ENCODE data around the gene OR5AU1.

The OR5AU1 gene

DNA sequence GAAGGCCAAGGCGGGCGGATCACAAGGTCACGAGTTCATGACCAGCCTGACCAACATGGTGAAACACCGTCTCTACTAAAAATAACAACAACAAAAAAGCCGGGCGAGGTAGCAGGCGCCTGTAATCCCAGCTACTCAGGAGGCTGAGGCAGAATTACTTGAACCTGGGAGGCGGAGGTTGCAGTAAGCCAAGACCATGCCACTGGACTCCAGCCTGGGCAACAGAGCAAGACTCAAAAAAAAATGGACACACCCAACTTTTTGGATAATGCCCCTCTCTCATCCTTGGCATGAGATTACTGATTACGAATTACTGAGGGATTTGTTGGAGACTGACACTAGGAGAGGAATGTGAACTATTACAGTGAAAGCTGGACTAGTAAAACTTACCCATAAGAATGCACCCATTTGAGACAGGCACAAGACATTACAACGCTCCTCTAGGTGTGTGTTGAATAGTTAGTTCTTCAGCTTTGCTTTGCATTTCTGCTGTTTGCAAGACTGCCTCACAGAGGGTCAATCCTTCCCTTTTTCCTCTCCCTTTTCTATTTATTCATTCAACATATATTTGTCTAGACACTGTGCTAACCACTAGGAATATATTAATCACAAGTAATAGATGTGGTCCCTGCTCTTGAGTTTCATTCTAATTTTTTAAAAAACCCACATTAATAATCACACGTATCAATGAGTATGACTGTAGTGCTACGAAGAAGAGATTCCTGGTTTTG, 46.0 kb upstream of the OR5AU1 start:
- TF ChIP-seq, protein P1, sequence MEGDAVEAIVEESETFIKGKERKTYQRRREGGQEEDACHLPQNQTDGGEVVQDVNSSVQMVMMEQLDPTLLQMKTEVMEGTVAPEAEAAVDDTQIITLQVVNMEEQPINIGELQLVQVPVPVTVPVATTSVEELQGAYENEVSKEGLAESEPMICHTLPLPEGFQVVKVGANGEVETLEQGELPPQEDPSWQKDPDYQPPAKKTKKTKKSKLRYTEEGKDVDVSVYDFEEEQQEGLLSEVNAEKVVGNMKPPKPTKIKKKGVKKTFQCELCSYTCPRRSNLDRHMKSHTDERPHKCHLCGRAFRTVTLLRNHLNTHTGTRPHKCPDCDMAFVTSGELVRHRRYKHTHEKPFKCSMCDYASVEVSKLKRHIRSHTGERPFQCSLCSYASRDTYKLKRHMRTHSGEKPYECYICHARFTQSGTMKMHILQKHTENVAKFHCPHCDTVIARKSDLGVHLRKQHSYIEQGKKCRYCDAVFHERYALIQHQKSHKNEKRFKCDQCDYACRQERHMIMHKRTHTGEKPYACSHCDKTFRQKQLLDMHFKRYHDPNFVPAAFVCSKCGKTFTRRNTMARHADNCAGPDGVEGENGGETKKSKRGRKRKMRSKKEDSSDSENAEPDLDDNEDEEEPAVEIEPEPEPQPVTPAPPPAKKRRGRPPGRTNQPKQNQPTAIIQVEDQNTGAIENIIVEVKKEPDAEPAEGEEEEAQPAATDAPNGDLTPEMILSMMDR (IDR thresholded peaks at IDR 0.05; ENCODE audit: control extremely low read depth, extremely low read depth, low read depth, missing control alignments) = no peak
- POLR2A ChIA-PET = no interaction called here
- CTCF ChIA-PET = no interaction called here
- no peak for DNase-seq (ENCODE audit: extremely low spot score)

- TF ChIP-seq, protein P1 (IDR thresholded peaks at IDR 0.05; ENCODE audit: control extremely low read depth, extremely low read depth, low read depth, missing control alignments) = no peak
- ChIA-PET CTCF (no interaction called here), POLR2A (no interaction called here)
- no peak for DNase-seq (ENCODE audit: extremely low spot score)
These were observed 45.0 kb upstream of the OR5AU1 start for GRCh38 chr14:21200752-21201461.

GRCh38 chr14:21199611-21200560, 44.0 kb upstream of the OR5AU1 start:
- POLR2A ChIA-PET = no interaction called here
- CTCF ChIA-PET = no interaction called here
- no peak for DNase-seq (ENCODE audit: extremely low spot score)
- TF ChIP-seq, protein P1 (IDR thresholded peaks at IDR 0.05; ENCODE audit: control extremely low read depth, extremely low read depth, low read depth, missing control alignments) = no peak

- CTCF ChIA-PET = no interaction called here
- POLR2A ChIA-PET = no interaction called here
- no peak for DNase-seq (ENCODE audit: extremely low spot score)
- TF ChIP-seq, protein P1 (IDR thresholded peaks at IDR 0.05; ENCODE audit: control extremely low read depth, extremely low read depth, low read depth, missing control alignments) = no peak
These were observed 41.7 kb upstream of the OR5AU1 start for GRCh38 chr14:21197418-21198205.

GRCh38 chr14:21194597-21194996, 38.7 kb upstream of the OR5AU1 start:
- POLR2A ChIA-PET = interaction anchor here (0.7 kb wide), 1 partner anchor 1006 kb away, joined by 6 read pairs; no protein-coding TSS in a partner anchor
- CTCF ChIA-PET = no interaction called here
- DNase-seq (ENCODE audit: extremely low spot score) = no peak
- TF ChIP-seq, protein P1 (IDR thresholded peaks at IDR 0.05; ENCODE audit: control extremely low read depth, extremely low read depth, low read depth, missing control alignments) = no peak
